AG04450 (cell line): Measurements from ENCODE around the gene PCYT1A. TPM values are rescaled to one million over a fixed set of nuclear protein-coding genes. Genes with fewer than 3 reads are reported as not detected.

Experiments used
- CTCF ChIA-PET: fragments of 300-600, 350-600 bp; formaldehyde crosslinking; extraction: SDS; loops from one replicate; lab custom pipeline; 2022; ENCODE audit warnings: antibody characterized with exemption, inconsistent platforms; lab: Charles Lee
- POLR2A ChIA-PET: fragments of 350-600 bp; formaldehyde crosslinking; extraction: SDS; loops from one replicate; lab custom pipeline; 2021; ENCODE audit warnings: antibody characterized with exemption, inconsistent platforms; lab: Yijun Ruan, JAX
- DNase-seq: peaks from one replicate; pipeline ENCODE4 v3.0.0-alpha.2; 2011; ENCODE audit warnings: low read depth, low spot score
- H3K27ac ChIP-seq: one replicate; pipeline ENCODE4 v1.5.1; 2012; ENCODE audit warnings: low read depth, low read length, control low read depth
- H3K27me3 ChIP-seq: one replicate; pipeline ENCODE4 v1.6.0; 2012; ENCODE audit warnings: low read length; ENCODE audit not compliant: control insufficient read depth, insufficient read depth
- H3K4me3 ChIP-seq: 2 replicates; pipeline ENCODE4 v1.5.1; 2011; ENCODE audit warnings: mild to moderate bottlenecking, low read depth, low read length, control low read depth
- H3K9me3 ChIP-seq: 2 replicates; pipeline ENCODE4 v1.5.1; 2012; ENCODE audit warnings: low read length; ENCODE audit not compliant: control insufficient read depth, insufficient read depth
- polyA plus RNA-seq: library from polyadenylated mRNA; depleted of rRNA; stranded (reverse); fragments of >200 nt; gene quantifications from 2 replicates; pipeline ENCODE4 v1.2.3, GENCODE V29; 2011
- TF ChIP-seq, protein P1 (sequence below): IDR thresholded peaks from 2 replicates; pipeline ENCODE4 v1.5.1; 2011; ENCODE audit warnings: low read depth, low read length, control low read depth, inconsistent platforms

PCYT1A gene
- polyA plus RNA-seq, 1 experiment, result 71.4 TPM

DNA sequence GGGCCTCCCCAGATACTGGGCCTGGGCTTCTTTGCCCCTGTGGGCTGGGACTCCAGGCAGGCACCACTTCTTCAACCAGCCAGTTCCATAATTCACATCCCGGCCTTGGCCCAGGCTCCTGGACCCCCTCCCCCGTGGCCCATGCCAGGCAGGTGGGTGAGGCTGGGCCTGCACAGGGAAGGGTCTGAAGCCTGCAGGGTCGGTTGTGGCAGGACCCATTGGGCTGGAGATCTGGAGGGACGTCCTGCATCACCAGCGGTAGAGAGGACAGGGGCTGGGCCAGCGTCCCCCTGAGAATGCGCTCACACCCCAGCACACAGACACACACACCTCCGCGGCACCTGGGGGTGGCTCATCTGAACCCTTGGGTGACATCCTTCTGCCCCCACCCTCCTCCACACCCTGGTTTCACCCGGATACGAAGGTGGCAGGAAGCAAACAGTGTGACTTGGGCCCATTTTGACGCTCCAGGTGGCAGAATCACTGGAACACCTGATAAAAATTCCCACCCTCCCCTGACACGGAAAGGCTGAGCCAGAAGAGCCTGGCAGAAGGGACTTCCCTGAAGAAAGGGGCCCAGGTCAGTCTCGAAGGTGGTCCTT is 91.8 kb downstream of the PCYT1A start:
- TF ChIP-seq, protein P1, sequence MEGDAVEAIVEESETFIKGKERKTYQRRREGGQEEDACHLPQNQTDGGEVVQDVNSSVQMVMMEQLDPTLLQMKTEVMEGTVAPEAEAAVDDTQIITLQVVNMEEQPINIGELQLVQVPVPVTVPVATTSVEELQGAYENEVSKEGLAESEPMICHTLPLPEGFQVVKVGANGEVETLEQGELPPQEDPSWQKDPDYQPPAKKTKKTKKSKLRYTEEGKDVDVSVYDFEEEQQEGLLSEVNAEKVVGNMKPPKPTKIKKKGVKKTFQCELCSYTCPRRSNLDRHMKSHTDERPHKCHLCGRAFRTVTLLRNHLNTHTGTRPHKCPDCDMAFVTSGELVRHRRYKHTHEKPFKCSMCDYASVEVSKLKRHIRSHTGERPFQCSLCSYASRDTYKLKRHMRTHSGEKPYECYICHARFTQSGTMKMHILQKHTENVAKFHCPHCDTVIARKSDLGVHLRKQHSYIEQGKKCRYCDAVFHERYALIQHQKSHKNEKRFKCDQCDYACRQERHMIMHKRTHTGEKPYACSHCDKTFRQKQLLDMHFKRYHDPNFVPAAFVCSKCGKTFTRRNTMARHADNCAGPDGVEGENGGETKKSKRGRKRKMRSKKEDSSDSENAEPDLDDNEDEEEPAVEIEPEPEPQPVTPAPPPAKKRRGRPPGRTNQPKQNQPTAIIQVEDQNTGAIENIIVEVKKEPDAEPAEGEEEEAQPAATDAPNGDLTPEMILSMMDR, result no peak
- POLR2A ChIA-PET, result interaction anchor here (0.6 kb wide), 1 partner anchor 73 kb away, joined by 3 read pairs; no protein-coding TSS in a partner anchor
- H3K27ac ChIP-seq, result no peak overlapping the region
- CTCF ChIA-PET, result interaction anchor here (0.6 to 9.1 kb wide), 9 partner anchors 8 to 173 kb away, joined by 3 to 185 read pairs (median 4); no protein-coding TSS in a partner anchor
- DNase-seq, result no peak
- no peaks in the 10 kb centered on the region; the same call in 1 of the 2 replicates for H3K9me3 ChIP-seq
- H3K4me3 ChIP-seq, result no peak overlapping the region
- H3K27me3 ChIP-seq, result no peaks in the 10 kb centered on the region

DNA sequence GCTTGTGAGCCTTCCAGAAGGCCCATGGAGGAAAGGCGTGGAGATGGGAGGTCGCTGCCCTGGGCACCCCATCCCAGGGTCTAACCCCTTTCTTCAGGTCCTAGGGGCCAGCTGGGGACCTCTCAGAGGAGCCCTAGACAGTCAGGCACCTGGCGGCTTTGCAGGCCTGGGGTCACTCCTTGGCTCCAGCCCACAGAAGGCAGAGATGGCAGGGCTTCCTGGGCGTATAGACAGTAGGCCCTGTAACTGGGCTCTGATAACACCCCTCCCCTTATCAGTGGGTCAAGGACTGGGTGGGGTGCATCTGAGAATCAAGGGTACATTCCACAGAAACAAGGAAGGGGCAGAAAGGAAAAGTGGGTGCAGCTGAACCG is 93.0 kb downstream of the PCYT1A start:
- ChIA-PET POLR2A (no interaction called here), CTCF (interaction anchor here (0.7 to 9.1 kb wide), 2 partner anchors 122 to 328 kb away, joined by 3 to 185 read pairs; no protein-coding TSS in a partner anchor)
- DNase-seq, result no peak
- Histone ChIP-seq H3K27ac (no peak overlapping the region), H3K27me3 (no peaks in the 10 kb centered on the region), H3K4me3 (no peak overlapping the region), H3K9me3 (no peaks in the 10 kb centered on the region; the same call in 1 of the 2 replicates)
- TF ChIP-seq, protein P1, result no peak

DNA sequence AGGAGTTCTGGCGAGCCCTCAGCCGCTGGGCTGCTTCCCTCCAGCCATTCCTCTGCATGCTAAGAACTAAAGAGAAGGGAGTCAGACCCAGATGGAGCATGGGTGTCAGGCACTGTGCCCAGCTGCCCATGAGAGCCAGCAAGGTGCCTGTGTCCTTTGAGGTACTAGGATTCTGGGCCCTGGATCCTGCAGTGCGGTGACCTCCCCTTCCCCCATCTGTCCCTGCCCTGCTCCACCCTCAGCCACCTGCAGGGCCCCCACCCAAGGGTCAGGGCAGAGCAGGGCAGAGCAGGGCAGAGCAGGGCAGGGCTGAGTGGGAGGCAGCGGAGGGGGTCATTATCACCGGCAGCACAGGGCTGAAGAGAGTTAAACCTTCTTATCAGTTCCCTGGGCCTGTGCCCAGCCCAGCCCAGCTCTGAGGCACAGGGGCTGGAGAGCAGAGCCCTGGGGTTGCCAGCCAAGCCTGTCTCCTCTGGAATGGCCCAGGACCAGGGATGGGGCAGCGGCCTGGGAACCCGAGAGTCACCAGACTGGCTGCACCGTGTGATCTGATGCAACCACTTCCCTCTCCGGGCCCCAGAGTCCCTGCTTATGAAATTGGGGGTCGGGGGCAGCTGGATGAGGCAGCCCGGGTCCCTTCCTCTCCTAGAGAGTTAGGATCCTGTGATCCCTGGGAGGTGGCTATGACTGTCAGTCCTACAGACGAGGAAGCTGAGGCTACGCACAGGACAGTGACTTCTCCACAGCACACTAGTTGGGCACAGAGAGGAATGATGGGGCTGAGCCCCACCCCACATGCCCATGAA is 93.6 kb downstream of the PCYT1A start:
- TF ChIP-seq, protein P1, result no peak
- Histone ChIP-seq H3K9me3 (no peaks in the 10 kb centered on the region; the same call in 1 of the 2 replicates), H3K27ac (no peak overlapping the region), H3K27me3 (no peaks in the 10 kb centered on the region), H3K4me3 (no peak overlapping the region)
- DNase-seq, result no peak
- POLR2A ChIA-PET, result no interaction called here
- CTCF ChIA-PET, result interaction anchor here (9.1 kb wide), 1 partner anchor 121 kb away, joined by 185 read pairs; no protein-coding TSS in a partner anchor

DNA sequence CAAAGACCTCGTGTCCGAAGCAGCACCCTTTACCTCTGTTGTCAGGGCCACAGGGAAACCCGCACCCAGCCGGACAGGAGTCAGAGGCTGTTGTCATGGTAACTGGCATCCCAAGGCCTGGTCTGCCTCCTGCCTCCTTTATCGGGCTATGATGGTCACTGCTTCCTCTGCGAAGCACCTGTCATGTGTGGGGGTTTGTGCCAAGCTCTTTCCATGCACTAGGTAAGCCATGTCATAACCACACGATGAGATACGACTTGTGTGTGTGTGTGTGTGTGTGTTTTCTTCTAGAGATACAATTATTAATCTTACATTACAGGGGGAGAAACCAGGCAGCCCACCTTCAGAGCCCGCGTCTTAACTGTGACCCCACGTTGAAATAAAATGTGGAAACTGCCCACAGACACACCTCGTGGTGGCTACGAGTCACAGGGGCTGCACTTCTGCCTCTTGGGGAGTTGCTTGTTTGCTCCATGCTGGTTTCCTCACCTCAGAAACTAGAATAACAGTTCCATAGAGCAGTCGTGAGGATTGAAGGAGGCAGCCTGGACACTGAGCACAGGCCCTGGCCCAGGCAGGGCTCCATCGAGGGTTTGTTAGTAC is 94.3 kb downstream of the PCYT1A start:
- no peak for DNase-seq
- no peak overlapping the region for H3K27ac ChIP-seq
- CTCF ChIA-PET, result interaction anchor here (1.3 to 1.9 kb wide), 2 partner anchors 119 to 120 kb away, joined by 5 to 7 read pairs; no protein-coding TSS in a partner anchor
- H3K4me3 ChIP-seq, result no peak overlapping the region
- TF ChIP-seq, protein P1, result no peak
- H3K9me3 ChIP-seq, result no peaks in the 10 kb centered on the region; the same call in 1 of the 2 replicates
- H3K27me3 ChIP-seq, result no peaks in the 10 kb centered on the region
- POLR2A ChIA-PET, result no interaction called here
